HG03354 (cell line): Measurements from ENCODE around the gene MAP3K9.

Experiments
- ATAC-seq: cut with Tn5 transposase; IDR thresholded peaks from one replicate; pipeline ENCODE4 v1.9.1; 2021; ENCODE audit warnings: mild to moderate bottlenecking; ENCODE audit not compliant: unreplicated experiment, poor library complexity, severe bottlenecking

The MAP3K9 gene

DNA sequence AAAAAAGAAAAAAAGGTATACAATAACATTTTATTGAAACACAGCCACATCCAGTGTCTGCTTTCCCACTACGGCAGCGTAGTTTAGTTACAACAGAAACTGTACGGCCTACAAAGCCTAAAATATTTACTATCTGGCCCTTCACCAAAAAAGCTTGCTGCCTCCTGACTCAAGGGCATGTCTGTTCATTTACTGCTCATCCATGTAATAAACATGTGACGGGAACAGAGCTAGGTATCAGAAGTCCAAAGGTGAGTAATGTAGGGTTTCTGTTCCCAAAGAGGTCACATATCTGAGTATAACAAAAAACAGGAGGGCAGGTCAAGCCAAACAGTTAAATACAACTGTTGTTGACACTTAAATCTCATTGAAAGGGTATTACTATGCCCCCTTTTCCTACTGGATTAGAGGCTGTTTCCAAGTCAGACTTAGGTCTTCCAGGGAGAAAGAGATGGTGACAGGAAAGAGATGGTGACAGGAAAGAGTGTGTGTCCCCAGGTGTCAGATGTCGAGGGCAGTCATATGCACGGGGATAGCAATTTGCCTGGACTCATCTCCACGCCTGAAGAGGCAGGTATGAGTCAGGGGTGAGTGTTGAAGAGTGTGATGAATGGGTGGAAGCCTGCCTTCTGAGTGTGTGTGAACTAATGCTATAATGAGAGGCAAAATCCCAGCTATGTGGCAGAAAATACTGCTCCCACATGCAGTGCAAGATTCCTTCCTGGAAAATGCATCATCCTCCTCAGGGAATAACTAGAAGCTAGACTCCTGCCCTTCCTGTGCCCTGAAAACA, 77.7 kb downstream of the MAP3K9 start:
- ATAC-seq, result no peak

DNA sequence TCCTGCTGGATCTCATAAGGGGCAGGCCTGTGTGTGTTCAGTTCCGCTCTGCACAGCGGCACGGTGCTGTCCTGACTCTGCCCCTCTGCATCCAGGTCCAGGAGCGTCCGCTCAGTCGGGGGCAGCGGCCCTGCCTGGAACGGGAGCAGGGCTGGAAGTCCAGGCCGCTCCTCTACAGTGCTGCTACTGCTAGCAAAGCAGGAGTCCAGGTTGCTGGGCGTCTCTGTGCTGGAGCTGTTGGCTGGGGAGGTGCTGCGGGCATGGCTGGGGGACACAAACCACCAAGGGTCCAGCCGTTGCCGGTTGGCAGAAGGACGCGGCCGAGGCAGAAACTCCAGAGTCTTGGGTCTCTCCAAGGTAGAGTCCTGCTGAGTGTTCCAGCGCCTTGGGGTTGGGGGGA, 78.9 kb downstream of the MAP3K9 start:
- no peak for ATAC-seq

DNA sequence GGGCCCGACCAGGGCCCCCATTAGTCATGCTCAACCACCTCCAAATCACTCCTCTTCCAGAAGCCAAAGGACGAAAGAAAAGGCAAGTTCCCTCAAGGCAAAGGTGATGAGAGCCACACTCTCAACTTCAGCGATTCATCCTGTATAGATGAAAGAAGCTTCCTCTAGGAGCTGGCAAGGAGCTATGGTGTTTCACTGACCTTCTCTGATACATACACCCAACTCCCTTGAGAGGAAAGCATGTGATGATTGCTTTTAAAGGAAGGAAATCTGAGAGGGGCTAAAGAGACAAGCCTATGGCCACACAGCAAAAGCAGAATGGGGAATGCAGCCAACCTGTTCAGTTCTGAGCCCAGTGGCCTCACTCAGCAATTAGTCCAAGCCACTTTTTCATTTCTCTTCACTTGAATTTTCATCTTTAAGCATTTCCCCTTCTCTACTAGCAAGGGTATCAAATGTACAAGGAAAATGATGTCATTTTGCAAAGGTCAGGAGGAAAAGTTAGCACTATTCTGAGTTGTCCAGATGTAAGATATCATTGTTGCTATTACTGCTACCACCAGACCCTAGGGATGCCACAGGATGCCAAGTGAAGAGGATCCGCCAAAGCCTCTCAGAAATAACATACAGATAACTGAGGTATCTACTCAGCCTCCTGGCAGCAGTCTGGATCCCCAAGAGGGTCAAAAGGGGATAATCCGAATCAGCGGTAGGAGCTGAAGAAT, 82.5 kb downstream of the MAP3K9 start:
- no peak for ATAC-seq

DNA sequence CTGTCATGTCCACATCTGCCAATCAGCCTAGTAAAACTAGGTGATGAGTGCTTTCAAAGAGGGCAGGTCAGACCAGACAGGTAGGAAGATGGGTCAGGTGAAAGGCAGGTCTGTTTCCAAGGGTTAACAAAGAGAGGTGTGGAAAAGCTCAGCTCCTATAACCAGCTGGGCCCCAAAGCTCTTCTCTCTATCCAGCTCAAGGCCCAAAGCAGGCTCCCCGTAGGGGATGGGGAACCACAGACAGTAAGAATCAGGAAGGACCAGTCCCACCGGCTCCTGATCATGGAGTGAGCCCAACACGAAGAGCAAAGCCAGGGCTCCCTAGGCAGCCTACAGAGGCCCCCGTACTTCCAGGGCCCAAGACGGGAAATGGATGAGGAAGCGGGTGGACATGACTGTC, 84.4 kb downstream of the MAP3K9 start:
- ATAC-seq, result no peak

DNA sequence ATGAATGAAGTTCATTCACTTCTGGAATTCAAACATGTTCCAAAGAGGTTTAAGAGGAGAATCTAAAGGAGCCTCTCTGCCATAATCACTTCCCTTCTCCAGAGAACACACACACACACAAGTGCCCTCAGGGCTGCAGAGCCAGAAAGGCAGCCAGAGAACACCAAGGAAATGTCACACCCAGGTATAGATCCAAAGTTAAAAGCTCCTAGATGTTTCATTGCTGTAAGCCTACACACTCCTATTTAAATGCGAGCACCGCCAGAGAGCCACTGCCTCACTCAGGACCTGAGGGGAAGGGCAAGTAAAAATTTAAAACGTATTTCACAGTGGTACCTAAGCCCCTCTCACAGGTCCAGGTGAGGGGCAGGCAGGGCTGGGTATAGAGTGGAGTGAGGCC, 85.2 kb downstream of the MAP3K9 start:
- no peak for ATAC-seq

DNA sequence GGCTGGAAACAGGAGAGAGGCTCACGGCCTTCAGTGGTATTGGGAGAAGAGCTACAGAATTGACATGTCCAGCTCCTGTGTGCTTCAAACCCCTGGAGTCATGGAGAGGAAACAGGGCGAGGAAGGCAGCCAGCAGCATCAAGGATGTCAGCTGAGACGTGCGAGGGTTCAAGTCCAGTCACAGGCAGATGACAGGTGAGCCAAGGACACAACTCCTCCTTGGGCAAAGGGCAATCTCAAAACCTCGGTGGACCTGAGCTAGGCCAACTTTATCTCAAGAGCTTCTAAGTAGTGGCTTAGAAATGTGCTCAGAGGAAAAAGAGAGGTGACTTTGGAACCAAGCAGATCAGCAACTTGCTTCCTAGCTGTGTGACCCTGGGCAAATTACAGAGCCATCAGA, 86.0 kb downstream of the MAP3K9 start:
- ATAC-seq, result no peak

DNA sequence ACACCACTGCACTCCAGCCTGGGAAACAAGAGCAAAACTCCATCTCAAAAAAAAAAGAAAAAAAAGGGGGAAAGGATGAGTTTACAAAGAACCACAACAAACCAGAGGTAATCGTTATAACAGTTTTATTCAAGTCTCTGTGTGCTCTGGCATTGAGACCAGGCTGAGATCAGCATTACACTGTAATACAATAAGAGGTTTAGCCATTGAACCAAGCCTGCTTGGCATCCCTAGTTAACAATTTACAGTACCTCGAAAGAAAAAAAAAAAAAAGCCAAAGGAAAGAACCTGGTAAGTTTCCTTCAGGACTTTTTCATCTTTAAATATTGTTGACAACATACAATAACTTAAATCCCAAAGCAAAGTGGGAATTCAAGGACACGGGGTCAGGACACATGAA, 86.9 kb downstream of the MAP3K9 start:
- no peak for ATAC-seq

DNA sequence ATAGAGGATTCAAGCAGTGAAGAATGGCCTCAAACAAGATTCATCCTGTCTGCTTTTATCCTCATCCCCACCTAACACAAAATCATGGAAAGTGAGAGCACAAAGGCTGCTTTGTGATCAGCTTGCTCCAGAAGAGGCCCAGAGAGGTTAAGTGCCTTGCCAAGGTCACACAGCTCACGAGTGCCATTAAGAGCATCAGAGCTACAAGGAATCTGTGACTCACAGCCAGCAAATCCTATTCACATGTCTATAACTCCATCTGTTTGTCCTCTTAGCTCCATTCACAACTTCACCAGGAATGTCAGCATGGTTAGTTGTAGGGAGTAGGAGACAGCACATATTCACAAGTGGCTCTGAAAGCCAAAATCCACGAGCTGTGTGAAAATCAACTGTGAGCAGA, 87.8 kb downstream of the MAP3K9 start:
- ATAC-seq, result no peak

DNA sequence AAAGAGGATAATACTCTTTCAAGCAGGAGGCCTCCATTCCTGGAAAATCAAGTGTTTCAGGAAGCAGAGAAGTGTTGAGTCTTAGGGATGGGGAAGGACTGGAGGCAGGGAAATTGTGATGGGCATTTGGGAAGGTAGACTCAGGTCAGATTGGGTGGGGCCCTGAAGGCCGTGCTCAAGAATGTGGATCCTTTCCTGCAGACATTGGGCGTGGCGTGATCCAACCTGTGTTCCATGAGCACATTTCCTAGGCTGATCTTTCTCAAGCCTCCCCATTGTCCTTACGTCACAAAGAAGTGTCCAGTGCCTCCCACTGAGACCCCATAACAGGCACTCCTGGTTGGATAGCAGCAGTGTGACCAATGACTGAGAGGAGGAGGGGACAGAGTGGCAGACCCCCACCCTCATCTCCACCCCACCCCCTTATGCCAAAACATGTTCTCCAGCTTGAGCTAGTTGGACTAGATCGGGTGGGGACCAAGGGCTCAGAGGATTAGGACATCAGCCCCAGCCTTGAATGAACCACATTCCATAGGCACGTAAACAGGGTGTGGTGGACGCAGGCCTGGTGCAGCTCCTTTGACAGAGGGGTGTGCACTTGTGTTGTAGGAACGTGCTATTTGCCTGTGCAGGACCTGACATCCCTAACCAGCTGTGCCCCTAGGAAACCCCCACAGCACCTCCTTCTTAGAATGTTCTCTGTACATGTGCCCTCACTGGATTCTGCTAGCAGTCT, 90.8 kb downstream of the MAP3K9 start:
- no peak for ATAC-seq

DNA sequence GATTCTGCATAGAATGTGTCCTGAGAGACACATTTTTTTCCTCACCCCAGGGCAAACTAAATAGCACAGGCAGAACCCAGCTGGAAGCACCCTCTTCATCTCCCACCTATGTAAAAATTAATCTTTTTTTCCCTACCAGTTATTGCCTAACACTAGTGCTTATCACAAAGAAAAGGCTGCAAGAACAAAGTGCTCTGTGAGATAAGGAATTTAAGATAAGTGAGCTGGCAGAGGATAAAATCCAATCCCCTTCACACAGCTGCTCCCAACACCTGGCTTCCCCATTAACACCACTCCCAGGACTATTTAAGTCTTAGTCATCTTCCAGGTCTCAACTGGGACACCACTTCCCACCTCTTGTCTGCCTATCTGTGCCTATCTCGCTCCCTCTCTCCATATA, 92.4 kb downstream of the MAP3K9 start:
- ATAC-seq, result no peak

DNA sequence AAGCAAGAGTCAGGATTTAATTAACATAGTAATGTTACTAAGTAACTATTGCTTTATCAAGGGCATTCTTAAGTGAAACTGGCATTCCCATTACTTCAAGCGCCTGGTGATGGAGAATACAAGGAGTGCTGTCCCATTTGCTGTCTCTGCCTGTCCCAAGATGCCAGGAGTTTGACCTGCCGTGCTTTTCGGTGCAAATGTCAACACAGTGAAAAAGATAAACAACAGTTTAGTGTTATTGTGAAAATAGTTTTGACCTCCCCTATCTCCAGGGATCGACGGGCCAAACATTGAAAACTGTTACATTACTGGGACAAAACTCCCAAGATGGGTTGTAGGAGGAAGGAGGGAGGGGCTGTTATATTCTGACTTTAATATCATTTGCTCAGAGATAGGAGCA, 92.8 kb downstream of the MAP3K9 start:
- ATAC-seq, result no peak

DNA sequence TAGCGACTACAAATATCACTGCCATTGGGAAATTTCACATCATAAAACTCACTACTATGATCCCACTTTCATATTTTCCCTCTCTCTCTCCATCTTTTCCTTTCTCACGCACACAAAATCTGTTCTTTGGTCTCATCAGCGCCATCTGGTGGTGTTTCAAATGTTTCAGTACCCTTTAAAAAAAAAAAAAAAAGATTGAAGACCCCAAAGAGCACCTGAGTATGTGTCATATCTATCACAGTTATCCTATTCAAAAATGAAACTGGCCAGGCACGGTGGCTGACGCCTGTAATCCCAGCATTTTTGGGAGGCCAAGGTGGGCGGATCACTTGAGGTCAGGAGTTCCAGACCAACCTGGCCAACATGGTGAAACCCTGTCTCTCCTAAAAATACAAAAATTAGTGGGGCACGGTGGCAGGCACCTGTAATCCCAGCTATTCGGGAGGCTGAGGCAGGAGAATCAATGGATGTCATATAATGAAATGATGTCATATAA, 95.2 kb downstream of the MAP3K9 start:
- ATAC-seq, result no peak

DNA sequence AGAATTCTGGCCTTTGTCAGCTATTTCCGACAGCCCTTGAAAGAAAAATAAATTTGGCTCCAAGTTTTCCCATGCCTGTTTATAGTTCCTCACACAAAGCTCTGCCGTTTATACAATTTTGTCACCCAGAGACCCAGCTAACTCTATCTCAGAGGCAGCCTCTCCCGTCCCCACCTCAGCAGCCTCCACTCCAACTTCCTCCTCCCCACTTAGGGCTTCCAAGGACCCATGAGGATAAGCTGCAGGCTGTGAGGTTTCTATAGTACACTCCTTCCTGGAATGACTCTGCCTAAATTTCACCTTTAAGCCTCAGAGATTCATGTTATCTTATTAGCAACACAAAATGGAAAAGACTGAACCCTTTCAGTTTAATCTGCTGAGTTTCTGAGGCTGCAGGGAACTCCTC, 95.8 kb downstream of the MAP3K9 start:
- ATAC-seq, result no peak

DNA sequence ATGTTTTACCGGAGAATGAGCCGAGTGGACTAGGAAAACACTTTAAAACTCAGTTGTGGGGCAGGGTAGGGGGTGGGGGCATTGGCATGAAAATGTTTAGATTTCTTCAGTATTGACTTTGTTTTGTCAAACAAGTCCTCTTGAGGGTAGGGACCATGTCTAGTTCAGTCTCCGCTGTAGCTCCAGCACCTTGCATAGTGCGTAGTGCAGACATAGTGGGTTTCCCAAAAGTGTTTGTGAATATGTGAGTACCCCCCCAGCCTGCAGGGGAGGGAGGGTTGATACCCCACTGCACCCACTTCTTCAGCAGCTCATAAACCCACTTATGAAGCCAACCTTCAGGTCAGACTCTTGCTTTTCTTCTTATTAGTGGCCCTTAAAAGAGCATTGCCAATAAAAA, 96.2 kb downstream of the MAP3K9 start:
- ATAC-seq, result no peak

DNA sequence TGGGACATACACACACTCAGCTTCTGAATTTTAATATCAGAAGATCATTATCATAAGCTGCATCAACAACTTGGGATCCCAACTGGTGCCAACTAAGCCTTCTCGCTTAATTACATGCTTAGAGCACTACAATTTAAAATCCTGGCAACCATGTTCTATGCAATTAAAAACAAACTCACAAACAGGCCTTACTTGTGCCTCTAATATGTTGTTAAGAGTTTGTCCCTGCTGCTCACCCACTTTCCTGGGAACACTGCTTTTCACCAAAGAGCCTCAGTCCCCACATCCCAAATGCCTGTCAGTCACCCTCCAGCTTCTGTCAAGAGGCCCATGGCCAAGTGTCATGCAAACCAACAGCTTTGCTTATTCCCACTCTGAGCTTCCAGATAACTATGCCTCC, 97.9 kb downstream of the MAP3K9 start:
- no peak for ATAC-seq

DNA sequence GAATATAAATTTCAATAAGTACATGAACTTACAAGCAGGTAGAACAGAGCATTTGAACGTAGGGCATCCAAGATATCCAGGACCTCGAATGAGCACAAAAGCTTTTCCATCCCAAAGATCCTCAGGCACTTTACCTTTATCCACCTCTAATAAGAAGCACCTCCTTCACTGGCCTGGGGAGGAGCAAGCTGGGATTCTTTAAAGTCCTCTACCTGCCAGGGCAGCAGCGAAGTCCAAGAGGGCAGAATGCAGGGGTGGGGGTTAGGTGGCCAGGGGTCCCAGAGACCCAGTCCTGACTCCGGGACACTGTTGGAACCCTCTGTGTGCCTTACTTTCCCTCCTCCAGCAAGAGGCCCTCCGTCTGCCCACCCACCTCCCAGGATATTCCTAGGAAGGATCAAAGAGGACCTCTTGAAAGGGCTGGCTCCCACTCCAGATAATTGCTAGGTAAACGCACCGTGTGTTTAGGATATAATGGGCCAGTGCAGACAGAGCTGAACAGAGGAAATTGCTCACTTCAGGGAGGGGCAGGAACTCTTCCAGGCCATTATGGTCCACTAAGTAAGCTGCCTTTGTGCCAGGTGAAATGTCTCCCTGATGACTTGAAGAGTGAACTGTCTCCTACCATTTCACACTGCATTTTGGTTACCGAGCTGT, 99.5 kb downstream of the MAP3K9 start:
- ATAC-seq, result no peak

DNA sequence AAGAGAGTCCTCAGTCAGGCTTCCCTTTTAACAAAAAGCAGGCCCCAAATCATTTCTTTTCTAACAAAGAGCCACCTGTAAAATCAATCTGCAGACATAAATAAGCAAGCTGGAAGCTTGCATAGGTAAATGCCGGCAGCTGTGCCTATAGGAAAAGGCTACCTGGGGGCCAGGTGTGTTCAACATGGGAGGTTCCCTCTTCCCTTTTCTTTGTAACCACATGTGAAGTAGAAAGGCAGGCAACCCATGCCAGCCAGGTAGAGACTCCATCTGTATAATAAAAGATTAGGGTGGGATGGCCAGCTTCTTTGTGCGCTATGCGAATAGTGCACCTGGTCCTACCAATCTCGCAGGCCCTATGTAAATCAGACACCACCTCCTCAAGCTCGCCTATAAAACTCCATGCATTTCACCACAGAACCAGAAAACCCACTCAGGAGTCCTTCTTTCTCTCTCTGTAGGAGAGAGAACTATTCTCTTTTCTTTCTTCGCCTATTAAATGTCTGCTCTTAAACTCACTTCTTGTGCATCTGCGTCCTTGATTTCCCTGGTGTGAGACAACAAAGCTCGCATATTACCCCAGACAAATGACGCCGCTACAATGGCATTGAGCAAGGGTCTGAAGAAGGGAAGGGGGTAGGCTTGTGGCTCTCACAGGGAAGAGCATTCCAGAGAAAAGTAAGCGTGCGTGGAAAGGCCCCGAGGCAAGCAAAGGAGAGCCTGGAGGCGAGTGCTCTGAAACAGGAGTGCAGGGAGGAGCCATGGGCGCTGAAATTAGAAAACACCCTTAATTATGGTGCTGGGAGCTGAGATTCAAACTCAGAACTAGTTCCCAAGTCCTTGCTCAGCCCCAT, 100.4 kb downstream of the MAP3K9 start:
- no peak for ATAC-seq

DNA sequence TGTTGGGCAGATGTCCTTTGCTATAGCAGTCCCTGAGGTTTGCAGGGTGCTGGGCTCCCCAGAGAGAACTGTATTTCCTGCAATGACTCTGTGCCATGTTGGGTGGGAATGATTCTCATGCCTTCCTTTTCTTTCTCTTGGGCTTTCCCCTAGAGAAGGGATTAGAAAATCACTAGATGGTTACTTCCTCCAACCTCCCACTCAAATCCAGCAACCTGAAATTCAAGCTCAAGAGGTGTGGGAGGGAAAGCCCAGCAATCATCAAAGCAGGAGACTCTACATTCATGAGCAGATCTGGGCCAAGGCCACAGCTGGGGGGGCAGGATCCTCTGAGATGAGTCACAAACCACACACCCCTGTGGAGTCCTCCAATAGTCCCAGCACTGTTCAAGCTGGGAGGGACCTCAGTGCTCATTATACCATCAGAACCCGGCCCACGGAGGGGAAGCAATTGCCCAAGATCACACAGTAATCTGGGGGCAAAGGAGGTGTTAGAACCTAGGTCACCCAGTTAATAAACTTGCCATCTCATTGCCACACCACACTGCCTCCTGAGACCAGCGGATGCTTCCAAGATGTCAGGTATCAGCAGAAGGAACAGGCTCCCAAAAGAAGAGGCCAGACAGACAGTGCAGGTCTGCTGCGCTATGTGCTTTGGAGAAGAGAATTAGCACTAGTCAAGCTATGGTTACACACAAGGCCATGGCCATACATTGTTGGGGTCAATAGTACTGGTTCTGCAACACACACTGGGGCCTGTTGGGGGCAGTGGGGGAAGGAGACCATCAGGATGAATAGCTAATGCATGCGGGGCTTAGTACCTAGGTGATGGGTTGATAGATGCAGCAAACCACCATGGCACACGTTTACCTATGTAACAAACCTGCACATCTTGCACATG, 101.9 kb downstream of the MAP3K9 start:
- ATAC-seq, result peak; percentile 87
